IgD-negative memory B cell (primary cell): ENCODE measurements around the gene ZNF565. TPM values are rescaled to one million over a fixed set of nuclear protein-coding genes. Genes with fewer than 3 reads are reported as not detected.
A peak's percentile ranks its signal among the peaks of the same experiment; 100 is the strongest.

Experiments used
- H3K27ac Mint-ChIP-seq, 3 donors: one replicate each; pipeline ENCODE4 v1.8.0; 2020 to 2022; ENCODE audit warnings: mild to moderate bottlenecking in 3 of 3, mixed read lengths in 3 of 3, moderate library complexity in 1 of 3
- H3K27me3 Mint-ChIP-seq: one replicate; pipeline ENCODE4 v1.8.0; 2021; ENCODE audit warnings: mixed read lengths
- H3K36me3 Mint-ChIP-seq: one replicate; pipeline ENCODE4 v1.8.0; 2020; ENCODE audit warnings: mild to moderate bottlenecking, mixed read lengths
- H3K4me1 Mint-ChIP-seq, 3 donors: one replicate each; pipeline ENCODE4 v1.8.0; 2020 to 2022; ENCODE audit warnings: mixed read lengths in 3 of 3, mild to moderate bottlenecking in 1 of 3
- H3K4me3 Mint-ChIP-seq, 4 donors: one replicate each; pipeline ENCODE4 v1.8.0; 2020 to 2022; ENCODE audit warnings: mild to moderate bottlenecking in 4 of 4, mixed read lengths in 4 of 4, moderate library complexity in 3 of 4
- H3K9me3 Mint-ChIP-seq, 3 donors: one replicate each; pipeline ENCODE4 v1.8.0; 2020 to 2021; ENCODE audit warnings: mixed read lengths in 3 of 3, mild to moderate bottlenecking in 1 of 3
- polyA plus RNA-seq: library from polyadenylated mRNA; unstranded; fragments of 300-500 nt; fragmentation: Illumina TruSeq; gene quantifications from one replicate; pipeline ENCODE4 v1.2.3, GENCODE V29; 2021

Gene ZNF565
- 3.8 TPM for polyA plus RNA-seq

DNA sequence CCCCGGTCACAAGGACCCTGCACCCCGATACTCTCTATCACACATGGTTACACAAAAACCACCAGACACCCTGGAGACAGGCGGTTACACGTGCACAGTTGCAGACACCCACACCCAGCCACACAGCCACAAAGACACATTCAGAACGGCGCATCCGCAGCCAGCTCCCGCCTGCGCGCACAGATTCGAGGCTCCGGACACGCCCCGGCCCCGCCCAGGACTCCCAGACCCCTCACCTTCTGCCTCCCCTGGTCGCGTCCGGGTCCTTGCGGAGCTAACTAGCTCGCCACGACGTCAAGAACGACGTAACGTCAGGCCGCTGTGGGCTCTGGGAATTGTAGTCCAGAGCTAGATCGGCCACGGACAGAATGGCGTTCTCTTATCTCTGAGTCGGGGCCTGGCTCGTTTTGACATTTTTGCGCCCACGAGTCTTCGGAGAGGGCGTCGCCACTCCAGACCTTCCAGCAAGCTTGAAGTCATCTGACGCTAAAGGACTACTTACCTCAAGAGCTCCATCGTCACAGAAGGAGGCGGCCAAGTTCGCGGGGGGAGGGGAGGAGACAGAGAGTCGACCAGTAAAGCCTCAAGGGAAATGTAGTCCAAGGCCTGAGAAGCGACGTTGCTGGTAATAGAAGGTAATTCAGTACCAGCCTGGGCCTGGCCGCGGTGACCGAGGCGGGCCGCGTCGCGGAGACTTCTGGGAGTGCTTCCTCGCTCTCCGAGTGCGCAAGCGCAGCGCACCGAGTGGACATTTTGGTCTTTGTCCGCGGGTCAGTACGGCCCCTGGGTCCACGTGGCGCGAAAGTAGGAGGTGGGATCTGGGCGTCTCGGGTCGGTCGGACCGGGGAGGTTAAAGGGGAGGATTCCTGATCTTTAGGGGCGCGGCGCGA lies at the start of gene ZNF565, which contains the start of gene ZNF146:
Gene ZNF565, minus strand, starts transcription at position 280 of the 890 bp plus-strand sequence. CDS start 12,680 bp downstream, outside the sequence.
Gene ZNF146, plus strand, starts transcription at position 721 of the 890 bp plus-strand sequence. CDS start 21,335 bp downstream, outside the sequence.
- peaks cover 5 to 16% (median 15%) of the 10 kb centered on the region in 3 donors for H3K4me1 Mint-ChIP-seq
- H3K27ac Mint-ChIP-seq, result no peak within 1 kb of the TSS
- H3K9me3 Mint-ChIP-seq, result no peaks in the 10 kb centered on the region
- no peaks in the 10 kb centered on the region for H3K27me3 Mint-ChIP-seq
- no peak within 1 kb of the TSS for H3K4me3 Mint-ChIP-seq
- peaks cover 11% of the 10 kb centered on the region for H3K36me3 Mint-ChIP-seq

DNA sequence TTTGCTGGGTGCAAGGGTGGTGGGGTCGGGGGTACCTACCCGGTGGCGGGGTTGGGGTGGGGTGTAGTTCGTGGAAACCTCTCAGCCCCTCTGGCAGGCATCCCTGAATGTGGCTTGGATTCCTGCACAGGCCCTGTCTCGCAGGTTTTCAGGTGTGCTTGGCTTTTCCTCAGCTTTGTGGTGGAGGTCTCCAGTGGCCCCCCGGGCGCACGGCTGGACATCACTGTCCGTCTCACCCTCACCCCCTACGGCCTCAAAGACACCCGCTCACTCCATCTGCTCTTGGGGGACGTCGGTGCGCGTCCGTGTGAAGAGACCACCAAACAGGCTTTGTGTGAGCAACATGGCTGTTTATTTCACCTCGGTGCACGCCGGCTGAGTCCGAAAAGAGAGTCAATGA lies 44.7 kb upstream of the ZNF565 start:
- peaks cover 5% of the 10 kb centered on the region for H3K36me3 Mint-ChIP-seq
- H3K9me3 Mint-ChIP-seq, result peaks cover 0 to 11% (median 4%) of the 10 kb centered on the region in 3 donors
- no peak overlapping the region for H3K4me3 Mint-ChIP-seq
- peaks cover 0 to 4% (median 0%) of the 10 kb centered on the region in 3 donors for H3K4me1 Mint-ChIP-seq
- H3K27ac Mint-ChIP-seq, result no peak overlapping the region
- H3K27me3 Mint-ChIP-seq, result no peaks in the 10 kb centered on the region

DNA sequence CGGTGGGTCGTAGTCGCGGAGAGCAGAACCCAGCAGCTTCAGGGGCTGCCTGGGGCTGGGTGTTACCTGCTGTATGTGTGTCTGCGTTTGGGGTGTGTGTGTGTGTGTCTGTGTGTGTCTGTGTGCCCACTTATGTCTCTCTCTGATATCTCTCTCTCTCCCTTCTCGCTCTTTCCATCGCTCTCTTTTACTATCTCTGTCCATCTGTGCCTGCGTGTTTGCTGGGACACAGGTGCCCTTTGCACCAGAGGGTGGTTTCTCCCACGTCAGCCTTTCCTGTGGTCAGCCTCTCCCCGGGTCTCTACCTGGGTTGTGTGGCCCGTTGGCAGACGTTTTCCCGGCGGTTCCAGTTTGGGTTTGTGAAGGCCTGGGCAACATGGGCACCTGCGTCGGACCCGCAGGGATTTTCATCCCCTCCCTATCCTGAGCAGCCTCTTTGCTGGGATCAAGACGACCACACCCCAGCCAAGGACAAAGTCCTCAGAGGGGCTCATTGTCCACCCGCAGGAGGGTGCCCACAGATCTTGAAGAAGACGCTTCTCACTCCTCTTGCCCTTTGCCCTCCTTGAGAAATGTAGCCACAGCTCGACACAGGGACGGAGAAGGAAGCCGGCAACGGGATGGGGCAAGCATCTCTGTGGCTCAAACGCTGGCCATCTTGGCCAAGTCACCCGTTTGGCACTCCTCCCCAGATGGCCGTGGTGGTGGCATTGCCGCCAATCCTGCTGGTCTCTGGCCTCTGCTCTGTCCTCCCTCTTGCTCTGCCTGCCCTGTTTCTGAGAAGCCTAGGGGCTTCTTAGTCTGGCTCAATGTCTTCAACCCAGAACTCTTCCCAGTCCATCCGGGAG lies 43.8 kb upstream of the ZNF565 start:
- peaks cover 5% of the 10 kb centered on the region for H3K36me3 Mint-ChIP-seq
- H3K27me3 Mint-ChIP-seq, result no peaks in the 10 kb centered on the region
- no peak overlapping the region for H3K27ac Mint-ChIP-seq
- H3K4me3 Mint-ChIP-seq, result no peak overlapping the region
- H3K9me3 Mint-ChIP-seq, result peaks cover 0 to 6% (median 0%) of the 10 kb centered on the region in 3 donors
- peaks cover 0 to 4% (median 0%) of the 10 kb centered on the region in 3 donors for H3K4me1 Mint-ChIP-seq

DNA sequence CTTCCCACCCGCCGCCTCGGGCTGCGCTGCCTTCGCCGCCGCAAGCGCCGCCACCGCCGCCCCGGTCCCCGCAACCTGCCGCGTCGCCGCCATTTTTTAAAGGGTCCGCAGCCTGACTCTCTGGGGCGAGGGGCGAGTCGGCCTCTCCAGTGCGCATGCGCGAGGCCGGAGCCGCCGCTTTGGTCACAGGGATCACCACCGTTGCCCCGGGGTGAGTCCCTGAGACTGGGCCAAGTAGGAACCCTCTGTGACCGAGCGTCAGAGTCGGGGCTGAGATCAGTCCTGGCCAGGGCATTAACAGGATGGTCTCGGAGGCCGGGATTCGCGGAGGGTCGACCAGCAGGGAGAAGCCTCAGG lies 43.0 kb upstream of the ZNF565 start:
- Mint-ChIP-seq H3K36me3 (peaks cover 5% of the 10 kb centered on the region), H3K27me3 (no peaks in the 10 kb centered on the region), H3K4me3 (no peak overlapping the region), H3K4me1 (peaks cover 0 to 4% (median 0%) of the 10 kb centered on the region in 3 donors), H3K27ac (no peak overlapping the region), H3K9me3 (peaks cover 0 to 6% (median 0%) of the 10 kb centered on the region in 3 donors)

DNA sequence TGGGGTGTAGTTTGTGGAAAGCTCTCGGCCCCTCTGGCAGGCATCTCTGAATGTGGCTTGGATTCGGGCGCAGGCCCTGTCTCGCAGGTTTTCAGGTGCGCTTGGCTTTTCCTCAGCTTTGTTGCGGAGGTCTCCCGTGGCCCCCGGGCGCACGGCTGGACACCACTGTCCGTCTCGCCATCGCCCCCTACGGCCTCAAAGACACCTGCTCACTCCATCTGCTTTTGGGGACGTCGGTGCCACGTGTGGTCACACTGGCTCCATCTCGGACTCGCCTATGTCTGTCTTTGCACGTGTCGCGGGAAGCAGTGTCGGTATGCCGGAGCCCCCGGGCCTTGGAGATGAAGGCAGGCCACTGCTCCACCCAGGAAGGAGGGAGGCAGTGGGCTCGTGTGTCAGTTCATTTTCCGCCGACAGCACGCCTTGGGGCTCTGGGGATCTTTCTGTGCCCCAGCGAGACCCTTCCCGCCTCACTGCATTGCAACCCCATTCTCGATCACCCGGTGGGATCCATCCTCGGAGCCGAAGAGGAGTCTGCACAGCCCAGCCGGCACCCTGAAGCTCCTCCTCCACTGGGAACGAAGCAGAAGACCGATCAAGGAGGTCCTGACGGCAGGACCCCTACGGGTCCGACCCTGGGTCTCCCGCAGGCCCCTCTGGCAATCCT lies 42.5 kb upstream of the ZNF565 start:
- Mint-ChIP-seq H3K4me3 (peak overlapping the region in 1 of 4 donors; percentile 12), H3K27me3 (no peaks in the 10 kb centered on the region), H3K9me3 (peaks cover 0 to 6% (median 0%) of the 10 kb centered on the region in 3 donors), H3K4me1 (peaks cover 0 to 4% (median 0%) of the 10 kb centered on the region in 3 donors), H3K27ac (no peak overlapping the region), H3K36me3 (peaks cover 5% of the 10 kb centered on the region)

DNA sequence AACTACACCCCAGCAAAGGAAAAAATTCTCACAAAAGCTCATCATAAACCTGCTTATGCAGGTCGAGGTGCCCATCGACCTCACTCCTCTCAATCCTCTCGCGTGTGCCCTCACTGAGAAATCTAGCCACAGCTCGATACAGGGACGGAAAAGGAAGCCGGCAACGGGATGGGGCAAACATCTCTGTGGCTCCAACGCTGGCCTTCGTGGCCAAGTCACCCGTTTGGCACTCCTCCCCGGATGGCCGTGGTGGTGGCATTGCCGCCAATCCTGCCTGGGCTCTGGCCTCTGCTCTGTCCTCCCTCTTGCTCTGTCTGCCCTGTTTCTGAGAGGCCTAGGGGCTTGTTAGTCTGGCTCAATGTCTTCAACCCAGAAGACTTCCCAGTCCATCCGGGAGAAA lies 41.6 kb upstream of the ZNF565 start:
- peaks cover 0 to 4% (median 0%) of the 10 kb centered on the region in 3 donors for H3K4me1 Mint-ChIP-seq
- no peak overlapping the region for H3K27ac Mint-ChIP-seq
- no peaks in the 10 kb centered on the region for H3K27me3 Mint-ChIP-seq
- peaks cover 0 to 6% (median 0%) of the 10 kb centered on the region in 3 donors for H3K9me3 Mint-ChIP-seq
- H3K36me3 Mint-ChIP-seq, result peaks cover 5% of the 10 kb centered on the region
- no peak overlapping the region for H3K4me3 Mint-ChIP-seq

DNA sequence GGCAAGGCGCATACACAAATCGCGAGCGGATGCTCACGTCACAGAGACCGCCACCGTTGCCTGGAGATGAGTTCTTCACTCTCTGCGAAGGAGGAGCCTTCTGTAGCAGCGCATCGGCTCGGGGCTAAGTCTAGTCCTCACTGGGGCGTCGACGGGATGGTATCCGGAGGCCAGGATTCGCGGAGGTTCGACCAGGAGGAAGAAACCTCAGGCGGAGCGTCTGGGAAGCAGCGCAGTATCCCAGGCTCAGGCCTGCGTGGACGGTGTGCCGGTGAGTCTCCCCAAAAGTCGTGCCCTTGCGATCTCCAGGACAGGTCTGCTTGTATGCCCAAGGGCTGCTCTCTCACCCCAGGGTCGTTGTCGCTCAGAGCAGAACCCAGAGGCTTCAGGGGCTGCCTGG lies 40.9 kb upstream of the ZNF565 start:
- H3K4me3 Mint-ChIP-seq, result no peak overlapping the region
- peaks cover 0 to 6% (median 0%) of the 10 kb centered on the region in 3 donors for H3K9me3 Mint-ChIP-seq
- H3K27ac Mint-ChIP-seq, result no peak overlapping the region
- H3K36me3 Mint-ChIP-seq, result peaks cover 5% of the 10 kb centered on the region
- peaks cover 0 to 4% (median 0%) of the 10 kb centered on the region in 3 donors for H3K4me1 Mint-ChIP-seq
- no peaks in the 10 kb centered on the region for H3K27me3 Mint-ChIP-seq

DNA sequence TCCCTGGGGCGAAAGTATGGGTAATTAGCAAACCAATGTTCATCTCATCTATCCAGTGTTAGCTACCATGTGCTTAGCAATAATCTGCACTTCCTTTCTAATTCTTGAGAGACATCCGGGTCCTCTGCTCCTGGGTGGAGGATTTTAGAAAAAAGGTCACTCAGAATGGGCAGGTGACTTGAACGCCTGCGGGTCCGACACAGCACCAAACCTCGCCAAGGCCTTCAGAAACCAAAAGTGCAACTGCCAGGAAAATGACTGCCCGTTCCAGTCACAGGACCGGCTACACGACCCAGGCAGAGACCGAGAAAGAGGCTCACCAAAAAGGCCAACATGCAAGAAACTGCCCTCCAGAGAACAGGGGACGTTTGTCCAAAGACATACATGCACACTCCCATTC lies 40.4 kb upstream of the ZNF565 start:
- Mint-ChIP-seq H3K36me3 (peaks cover 5% of the 10 kb centered on the region), H3K4me3 (no peak overlapping the region), H3K27ac (no peak overlapping the region), H3K27me3 (no peaks in the 10 kb centered on the region), H3K4me1 (peaks cover 0 to 4% (median 0%) of the 10 kb centered on the region in 3 donors), H3K9me3 (peaks cover 0 to 6% (median 2%) of the 10 kb centered on the region in 3 donors)

DNA sequence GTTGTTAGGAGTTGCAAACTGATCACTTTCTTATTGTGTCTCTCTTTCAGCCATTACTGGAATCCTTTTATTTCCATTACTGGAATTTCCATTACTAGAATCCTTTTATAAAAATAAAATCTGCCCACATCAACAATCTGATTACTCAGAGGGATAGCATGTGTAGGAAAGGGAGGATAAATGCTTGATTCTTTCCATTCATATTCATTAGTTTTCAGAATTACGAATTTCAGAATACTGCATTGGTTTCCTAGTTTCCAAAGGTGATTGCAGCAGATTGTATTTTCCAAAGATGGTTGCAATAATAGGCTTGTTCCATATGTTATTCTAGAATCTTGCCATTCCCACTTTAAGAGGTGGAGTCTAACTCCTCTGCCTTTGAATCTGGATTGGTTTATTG lies 37.6 kb upstream of the ZNF565 start:
- H3K27ac Mint-ChIP-seq, result no peak overlapping the region
- peaks cover 0 to 13% (median 8%) of the 10 kb centered on the region in 3 donors for H3K9me3 Mint-ChIP-seq

DNA sequence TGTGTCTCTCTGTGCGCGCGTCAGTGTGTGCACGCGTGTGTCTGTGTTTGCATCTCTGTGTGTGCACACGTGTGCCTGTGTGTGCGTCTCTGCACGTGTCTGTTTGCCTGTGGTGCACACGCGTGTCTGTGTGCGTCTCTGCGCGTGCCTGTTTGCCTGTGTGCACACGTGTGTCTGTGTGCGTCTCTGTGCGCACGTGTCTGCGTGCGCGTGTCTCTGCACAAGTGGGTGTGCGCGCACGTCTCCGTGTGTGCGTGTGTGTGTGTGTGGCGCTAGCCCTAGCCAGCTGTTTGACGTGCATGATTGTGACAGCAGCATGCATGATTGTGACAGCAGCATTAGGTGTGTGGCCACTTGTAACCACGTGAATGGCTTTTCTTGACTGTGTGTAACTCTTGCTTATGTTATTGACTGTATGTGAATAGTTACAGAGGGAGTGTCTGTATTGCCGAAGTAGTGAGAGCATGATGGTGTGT lies 31.6 kb upstream of the ZNF565 start:
- Mint-ChIP-seq H3K4me3 (peak overlapping the region; percentile 52 to 60 (median 58)), H3K9me3 (peaks cover 2 to 27% (median 19%) of the 10 kb centered on the region in 3 donors), H3K36me3 (no peaks in the 10 kb centered on the region), H3K27me3 (peaks cover 3% of the 10 kb centered on the region), H3K4me1 (peaks cover 2 to 3% (median 2%) of the 10 kb centered on the region in 3 donors), H3K27ac (peak overlapping the region in 1 of 3 donors; percentile 73)

More for the DNA sequence above, 37.6 kb upstream of the ZNF565 start:
- H3K36me3 Mint-ChIP-seq, result peaks cover 5% of the 10 kb centered on the region
- no peak overlapping the region for H3K4me3 Mint-ChIP-seq
- peaks cover 0 to 4% (median 0%) of the 10 kb centered on the region in 3 donors for H3K4me1 Mint-ChIP-seq
- H3K27me3 Mint-ChIP-seq, result no peaks in the 10 kb centered on the region

DNA sequence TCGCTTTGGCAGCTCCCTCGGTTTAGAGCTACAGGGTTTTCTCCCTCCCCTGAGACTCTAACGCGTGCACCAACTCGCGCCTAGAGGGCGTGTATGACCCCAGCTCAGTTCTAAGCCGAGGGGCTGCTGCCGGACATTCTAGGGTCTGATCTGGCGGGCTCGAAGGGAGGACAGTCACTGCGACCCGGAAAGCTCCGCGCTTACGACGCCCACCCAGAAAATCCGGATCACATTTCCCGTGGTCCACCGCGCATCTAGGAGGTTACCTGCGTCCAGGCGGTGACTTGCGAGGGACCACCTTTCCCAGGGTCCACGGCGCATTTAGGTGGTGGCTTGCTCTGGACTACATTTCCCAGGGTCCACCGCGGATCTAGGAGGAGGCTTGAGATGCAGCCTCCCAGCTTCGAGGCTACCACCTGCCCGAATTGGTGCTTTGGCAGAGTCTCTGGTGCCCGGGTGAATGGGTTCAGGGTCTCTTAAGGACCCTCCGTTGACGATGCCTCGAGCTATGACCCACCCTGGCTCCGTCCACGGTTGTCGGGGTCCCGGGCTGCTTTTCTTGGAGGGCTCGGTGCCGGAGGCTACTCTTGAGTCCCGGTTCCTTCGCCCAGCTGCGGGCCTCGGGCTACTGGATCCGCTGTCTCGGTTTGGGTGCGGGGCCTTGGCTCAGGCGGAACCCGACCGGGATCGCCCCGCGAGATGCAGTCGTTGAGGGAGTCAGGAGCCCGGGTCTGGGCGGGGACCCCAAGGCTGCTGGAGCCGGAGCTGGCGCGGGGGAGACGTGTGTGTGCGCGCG lies 30.9 kb upstream of the ZNF565 start:
- H3K4me3 Mint-ChIP-seq, result peak overlapping the region in 1 of 4 donors; percentile 60

DNA sequence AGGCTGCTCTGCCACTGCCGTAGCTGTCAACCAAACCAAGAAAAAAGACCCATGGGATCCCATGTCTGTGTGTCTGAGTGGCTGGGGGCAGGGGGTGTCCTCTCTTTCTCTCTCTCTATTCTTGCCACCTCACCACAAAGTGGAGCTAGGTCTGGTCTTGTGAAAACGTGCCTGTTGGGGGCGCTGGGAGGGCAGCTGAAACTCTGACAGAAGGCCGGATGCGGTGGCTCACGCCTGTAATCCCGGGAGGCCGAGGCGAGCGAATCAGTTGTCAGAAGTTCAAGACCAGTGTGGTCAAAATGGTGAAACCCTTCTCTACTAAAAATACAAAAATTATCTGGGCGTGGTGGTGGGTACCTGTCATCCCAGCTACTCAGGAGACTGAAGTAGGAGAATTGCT lies 29.6 kb upstream of the ZNF565 start:
- H3K27ac Mint-ChIP-seq, result no peak overlapping the region
- no peak overlapping the region for H3K4me3 Mint-ChIP-seq

More for the DNA sequence above, 30.9 kb upstream of the ZNF565 start:
- H3K4me1 Mint-ChIP-seq, result peaks cover 2 to 3% (median 2%) of the 10 kb centered on the region in 3 donors
- no peaks in the 10 kb centered on the region for H3K36me3 Mint-ChIP-seq
- peaks cover 2 to 27% (median 19%) of the 10 kb centered on the region in 3 donors for H3K9me3 Mint-ChIP-seq
- peaks cover 3% of the 10 kb centered on the region for H3K27me3 Mint-ChIP-seq
- H3K27ac Mint-ChIP-seq, result no peak overlapping the region

DNA sequence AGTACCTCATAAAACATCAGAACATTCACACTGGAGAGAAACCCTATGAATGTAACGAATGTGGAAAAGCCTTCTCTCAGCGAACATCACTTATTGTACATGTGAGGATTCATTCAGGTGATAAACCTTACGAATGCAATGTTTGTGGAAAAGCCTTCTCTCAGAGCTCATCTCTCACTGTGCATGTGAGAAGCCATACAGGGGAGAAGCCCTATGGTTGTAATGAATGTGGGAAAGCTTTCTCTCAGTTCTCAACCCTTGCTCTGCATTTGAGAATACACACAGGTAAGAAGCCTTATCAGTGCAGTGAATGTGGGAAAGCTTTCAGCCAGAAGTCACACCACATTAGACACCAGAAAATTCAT lies 22.5 kb upstream of the ZNF565 start:
- H3K9me3 Mint-ChIP-seq, result peaks cover 11 to 35% (median 31%) of the 10 kb centered on the region in 3 donors

More for the DNA sequence above, 29.6 kb upstream of the ZNF565 start:
- H3K27me3 Mint-ChIP-seq, result peaks cover 3% of the 10 kb centered on the region
- H3K4me1 Mint-ChIP-seq, result peaks cover 2 to 3% (median 2%) of the 10 kb centered on the region in 3 donors
- peaks cover 6 to 30% (median 25%) of the 10 kb centered on the region in 3 donors for H3K9me3 Mint-ChIP-seq
- H3K36me3 Mint-ChIP-seq, result peaks cover 6% of the 10 kb centered on the region

More for the DNA sequence above, 22.5 kb upstream of the ZNF565 start:
- Mint-ChIP-seq H3K36me3 (peaks cover 46% of the 10 kb centered on the region), H3K27me3 (no peaks in the 10 kb centered on the region), H3K4me3 (no peak overlapping the region), H3K4me1 (no peaks in the 10 kb centered on the region), H3K27ac (no peak overlapping the region)
